Activated gamma-delta T cell treated with Interleukin-2 at 50 U/mL for 16 hours (primary cell): ENCODE data around the gene RYR3.
"Not testable (repeated sequence)": the region's sequence is repeated elsewhere in the genome, so short reads cannot be mapped to it uniquely, and the experiment has no call there.

Experiments used
- DNase-seq: peaks from one replicate; pipeline ENCODE4 v3.0.0-alpha.2; 2020

The RYR3 gene

DNA sequence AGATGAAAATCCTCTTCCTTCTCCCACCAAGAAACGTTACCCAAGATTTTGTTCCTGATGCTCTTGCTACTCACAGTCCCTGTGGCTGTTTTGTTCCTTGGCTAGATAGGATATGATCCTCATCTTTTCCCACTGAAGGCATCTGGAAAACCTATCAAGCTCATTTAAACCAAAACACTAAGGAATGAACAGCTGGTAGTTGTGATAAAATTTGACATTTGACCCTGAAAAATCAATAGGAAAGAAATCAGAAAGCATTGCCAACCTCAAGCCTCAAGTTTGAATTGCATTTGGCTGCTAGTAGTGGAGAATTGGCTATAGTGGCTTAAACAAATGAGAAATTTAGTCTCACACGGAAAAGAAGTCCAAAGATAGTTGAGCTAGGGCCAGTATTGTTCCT is 486.9 kb downstream of the RYR3 start:
- DNase-seq, result no peak

DNA sequence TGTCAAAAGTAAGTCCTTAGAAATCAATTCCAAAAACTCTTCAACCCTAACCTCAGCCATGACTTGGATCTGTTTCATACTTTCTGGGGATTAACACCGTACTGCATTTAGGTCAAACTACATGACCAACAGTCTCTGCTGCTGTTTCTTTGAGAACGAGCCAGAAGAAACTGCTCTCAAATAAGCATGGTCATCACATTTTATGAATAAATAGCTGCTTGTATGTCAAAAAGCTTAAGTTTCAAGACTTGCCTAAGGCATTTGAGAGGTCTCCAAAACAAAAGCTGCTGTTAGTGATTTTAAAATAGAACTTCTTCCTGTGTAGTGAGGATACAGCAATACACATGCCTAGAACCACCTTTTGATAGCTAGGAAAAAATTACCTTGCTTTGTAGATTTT is 491.2 kb downstream of the RYR3 start:
- no peak for DNase-seq

DNA sequence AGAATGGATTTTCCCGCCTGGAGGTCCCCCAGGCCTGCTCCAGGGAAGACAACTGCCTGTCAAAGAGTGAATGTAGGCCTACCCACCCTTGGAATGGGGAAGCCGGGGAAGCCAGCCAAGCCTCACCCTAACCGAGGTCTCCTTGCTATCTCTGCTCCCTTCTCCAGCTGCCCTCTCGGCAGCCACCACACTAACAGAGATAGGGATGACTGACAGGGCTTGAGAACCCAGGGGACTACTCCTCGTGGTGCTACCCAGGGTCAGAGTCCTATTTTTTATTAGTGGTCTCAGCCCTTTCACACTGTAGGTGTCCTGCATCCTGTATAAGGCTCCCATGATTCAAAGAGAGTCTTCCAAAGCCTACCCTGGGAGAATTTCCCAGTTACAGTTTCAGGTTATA is 496.9 kb downstream of the RYR3 start:
- DNase-seq, result no peak

DNA sequence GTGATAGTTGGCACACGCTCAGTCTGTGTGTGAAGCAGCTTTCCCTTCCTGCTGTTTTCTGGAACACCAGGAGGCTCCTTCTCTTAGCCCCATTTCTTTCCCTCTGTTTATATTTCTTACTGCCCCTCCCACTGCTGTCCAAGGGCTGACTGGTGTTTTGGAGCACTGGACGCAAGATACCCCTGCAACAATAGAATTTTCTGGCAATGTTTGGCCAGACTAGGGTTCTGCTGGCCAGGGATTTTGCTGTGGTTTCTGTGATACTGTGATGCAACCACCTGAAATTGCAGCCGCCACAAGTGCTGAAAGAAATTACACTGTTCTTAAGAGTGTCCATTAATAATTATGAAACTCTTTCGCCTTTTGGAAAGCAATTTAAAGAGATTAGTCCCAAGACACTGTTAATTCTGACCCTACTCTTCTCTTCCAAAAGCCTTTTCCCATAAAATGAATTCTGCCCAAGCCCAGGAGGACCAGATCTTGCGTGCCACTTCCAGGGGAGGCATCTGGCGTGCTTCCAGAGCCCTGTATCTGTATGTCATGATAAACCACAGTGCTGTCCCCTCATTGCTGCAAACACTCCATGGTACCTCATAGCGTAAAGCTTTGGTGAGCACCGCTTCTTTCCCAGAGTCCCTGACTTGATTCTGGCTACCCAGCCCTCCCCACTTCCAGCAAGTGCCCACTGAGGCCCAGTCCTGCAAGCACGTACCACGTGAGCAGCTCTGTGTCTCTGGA is 498.1 kb downstream of the RYR3 start:
- DNase-seq, result no peak

DNA sequence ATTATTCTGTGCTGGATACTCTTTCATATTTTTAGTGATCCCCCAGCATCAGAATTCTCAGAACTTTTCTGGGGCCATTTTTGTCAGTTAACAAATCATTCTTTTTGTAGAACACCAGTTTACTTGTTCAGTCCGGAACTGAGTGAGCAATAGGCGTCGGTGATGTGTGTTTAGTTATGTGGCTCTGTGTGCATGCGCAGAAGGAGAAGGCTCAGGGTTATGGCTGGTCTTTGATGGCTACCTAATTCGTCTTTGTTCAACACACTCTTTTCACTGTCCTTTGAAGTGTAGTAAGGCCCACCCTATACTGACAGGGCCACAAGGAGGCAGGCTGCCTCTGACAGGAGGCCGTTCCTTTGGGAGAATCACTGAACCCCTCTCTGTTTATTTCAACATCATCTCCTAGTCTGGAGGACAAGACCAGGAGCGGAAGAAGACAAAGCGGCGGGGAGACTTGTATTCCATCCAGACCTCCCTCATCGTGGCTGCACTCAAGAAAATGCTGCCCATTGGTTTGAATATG is 499.4 kb downstream of the RYR3 start:
- no peak for DNase-seq

DNA sequence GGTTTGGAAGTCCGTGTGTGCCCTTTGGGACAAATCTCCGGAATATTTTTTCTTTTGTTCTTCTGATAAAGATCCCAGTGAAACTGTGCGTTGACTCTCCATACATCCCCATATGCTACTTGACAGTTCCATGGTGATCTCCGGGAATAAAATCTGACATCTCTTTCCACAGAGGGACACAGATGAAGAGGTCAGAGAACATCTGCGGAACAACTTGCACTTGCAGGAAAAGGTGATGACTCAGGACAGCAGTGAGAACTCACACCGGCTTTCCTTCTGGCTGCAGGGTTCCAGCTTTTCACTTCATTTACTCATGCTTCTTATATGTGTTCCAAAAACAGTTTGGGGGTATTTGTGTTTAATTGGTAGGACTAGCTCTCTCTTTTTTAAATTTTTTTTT is 500.0 kb downstream of the RYR3 start:
- no peak for DNase-seq

DNA sequence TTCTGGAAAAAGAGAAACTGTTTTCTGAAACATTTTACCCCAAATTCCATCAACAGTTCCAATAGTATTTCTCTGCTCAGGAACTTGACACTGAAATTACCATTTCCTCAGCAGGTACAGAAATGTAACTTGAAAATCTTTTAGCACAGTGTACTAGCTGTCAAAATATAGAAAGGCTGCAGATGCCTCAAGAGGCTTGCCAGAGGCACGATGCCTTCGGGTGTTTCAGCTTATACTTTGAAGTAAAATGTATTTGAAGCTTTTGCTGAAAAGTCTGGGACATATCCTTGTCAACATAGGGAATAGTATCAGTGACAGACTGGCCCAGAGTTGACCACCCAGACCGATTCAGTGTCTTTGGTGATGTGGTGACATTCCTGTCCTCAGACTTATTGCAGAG is 503.1 kb downstream of the RYR3 start:
- DNase-seq, result no peak

DNA sequence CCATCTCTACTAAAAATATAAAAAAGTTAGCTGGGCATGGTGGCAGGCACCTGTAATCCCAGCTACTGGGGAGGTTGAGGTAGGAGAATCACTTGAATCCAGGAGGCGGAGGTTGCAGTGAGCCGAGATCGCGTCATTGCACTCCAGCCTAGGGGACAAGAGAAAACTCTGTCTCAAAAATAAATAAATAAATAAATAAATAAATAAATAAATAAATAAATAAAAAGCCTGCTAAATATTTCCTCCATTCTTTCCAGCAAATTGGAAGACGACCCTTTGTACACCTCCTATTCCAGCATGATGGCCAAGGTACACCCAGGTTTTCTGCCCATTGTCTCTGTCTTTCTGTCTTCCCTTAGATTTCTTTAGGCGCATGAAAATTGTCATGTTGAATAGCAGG is 508.7 kb downstream of the RYR3 start:
- DNase-seq, result not testable (repeated sequence)

DNA sequence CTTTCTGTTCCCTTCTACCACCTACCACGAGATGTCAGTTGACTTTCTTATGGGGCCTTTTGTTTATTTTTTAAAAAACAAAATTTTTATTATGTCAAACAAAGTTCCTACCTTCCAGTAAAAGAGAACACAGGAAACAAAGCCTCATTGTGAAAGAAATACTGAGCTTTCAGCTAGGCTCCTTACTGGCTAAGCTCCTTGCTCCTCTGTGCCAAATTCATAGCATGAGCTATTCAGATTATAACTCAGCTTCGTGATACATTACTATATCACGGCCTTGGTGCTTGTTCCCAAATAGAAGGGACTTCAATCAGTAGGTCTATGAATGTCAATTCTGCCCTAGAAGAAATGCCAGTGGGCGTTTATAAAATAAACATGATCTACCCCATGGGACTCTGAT is 511.7 kb downstream of the RYR3 start:
- no peak for DNase-seq

DNA sequence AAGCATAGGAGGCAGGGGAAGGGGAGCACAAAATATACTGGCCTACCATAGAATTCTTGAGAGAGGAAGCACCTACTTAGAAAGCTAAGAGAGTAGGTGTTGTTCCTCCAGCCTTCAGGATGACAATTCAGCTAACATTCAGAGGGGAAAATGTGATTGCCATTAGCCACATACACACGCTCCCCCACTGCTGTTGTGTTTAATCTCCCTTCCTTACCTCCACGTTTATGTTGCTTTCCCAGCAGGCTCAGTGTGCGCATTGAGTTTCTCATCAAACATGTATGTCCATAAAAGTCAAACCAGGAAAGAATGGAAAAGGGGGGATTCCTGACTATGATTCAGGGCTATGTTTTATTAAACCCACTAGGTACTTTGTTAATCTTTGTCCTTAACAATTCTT is 512.4 kb downstream of the RYR3 start:
- no peak for DNase-seq

DNA sequence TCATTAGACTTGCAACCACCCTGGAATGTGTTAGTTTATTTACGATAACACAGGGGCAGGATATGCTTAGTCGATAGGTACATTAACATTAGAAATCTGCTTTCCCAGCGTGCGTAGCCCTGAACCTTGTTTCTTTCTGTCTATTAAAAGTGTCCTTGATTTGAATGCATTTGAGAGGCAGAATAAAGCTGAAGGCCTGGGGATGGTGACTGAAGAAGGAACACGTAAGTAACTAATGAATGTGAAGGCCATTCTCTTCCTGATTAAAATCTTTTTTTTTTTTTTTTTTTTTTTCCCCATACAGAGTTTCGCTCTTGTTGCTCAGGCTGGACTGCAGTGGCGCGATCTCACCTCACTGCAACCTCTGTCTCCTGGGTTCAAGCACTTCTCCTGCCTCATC is 514.7 kb downstream of the RYR3 start:
- no peak for DNase-seq

DNA sequence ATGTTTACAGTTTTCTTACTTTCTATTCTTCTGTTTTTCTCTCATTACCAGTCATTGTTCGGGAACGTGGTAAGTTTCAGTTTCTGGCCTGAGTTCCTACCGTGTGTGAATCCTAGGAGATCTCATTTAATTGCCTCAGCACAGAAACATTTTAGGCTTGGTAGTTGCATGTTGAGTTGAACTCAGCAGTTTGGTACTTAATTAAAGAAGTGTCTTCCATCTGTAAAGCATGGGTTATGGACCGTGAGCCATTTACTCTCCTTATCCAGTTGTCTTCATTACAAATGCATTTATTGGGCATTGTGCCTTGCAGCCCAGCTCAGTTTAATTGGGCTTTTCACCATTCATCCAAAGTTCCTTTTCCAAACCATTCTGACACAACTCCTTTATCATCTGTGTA is 515.4 kb downstream of the RYR3 start:
- DNase-seq, result no peak

DNA sequence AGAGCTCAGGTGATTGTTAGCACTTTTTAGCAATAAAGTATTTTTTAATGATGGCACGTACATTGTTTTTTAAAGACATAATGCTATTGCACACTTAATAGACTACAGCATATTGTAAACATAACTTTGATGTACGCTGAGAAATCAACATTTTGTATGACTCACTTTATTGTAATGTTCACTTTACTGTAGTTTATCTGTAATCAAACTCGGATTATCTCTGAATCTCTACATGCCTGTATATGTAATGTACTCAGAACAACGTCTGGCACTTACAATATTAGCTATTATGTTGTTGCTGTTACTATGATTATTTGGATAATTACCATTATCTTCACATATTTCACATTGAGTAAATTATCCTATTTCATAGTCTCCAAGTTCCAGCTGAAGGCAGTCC is 519.6 kb downstream of the RYR3 start:
- no peak for DNase-seq

DNA sequence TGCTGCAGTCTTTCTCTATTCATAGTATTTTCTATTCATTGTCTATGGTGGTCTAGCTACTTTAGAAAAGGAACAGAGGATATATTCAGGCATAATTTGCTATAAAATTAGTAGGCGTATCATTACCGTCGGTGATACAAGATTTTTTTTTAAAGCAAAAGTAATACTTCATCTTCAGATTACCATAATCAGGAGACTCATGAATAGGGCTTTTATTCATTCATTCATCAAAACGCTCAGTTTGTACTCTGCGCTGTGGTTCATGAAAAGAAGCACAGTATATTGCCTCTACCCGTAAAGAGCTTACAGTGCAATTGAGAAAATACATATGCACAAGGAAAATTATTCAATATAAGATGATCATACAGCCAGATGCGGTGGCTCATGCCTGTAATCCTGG is 520.9 kb downstream of the RYR3 start:
- no peak for DNase-seq

DNA sequence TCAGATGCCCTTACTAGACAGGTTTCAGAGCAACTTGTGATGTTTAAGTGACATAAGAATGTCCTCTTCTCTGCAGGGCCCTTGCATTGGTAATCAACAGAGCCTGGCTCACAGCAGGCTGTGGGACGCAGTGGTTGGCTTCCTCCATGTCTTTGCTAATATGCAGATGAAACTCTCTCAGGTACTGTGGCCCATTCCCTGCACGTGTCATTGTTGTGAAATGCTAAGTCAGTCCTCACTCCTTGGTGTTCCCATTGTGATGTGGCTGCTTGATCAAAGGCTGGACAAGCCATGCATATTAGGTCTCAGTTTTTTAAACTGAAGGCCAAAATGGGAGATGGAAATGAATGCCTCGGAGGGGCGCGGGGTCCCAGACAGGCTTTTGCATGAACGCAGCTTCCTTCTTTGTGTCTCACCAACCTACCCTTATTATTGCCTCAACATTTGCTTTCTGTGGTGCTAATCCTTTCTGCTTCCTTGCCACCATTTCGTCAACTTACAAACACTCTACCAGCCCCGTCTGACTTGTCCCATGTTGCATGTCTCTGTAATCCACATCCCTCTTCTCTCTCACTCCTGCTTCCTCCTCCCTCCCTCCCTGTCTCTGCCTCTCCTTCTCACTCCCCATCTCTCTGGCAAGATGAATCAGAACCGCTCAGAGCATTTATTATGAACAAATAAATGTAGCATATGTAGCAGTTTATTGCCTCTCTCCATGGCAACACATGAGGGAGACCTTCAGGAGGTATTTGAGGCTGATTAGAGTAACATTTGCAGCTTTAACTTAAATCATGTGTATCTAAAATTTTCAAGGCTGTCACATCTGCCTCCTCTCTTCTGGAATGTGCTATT is 524.4 kb downstream of the RYR3 start:
- DNase-seq, result no peak

DNA sequence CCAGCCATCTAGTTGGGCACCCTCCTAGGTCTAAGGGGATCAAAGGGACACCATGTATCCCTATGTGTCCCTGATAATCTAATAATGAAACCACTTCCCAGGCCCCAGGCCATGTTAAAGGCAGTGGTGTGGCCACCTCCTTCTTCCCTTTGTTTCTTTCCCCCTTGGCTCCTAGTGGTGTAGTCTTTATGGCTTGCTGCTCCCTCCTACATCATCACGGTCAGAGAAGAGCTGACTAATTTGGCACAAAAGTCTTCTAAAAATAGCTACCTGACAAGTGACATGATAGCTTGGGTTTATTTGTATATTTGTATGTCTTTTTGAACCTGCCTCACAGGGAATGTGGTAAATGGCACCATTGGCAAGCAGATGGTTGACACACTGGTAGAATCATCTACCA is 526.5 kb downstream of the RYR3 start:
- no peak for DNase-seq

DNA sequence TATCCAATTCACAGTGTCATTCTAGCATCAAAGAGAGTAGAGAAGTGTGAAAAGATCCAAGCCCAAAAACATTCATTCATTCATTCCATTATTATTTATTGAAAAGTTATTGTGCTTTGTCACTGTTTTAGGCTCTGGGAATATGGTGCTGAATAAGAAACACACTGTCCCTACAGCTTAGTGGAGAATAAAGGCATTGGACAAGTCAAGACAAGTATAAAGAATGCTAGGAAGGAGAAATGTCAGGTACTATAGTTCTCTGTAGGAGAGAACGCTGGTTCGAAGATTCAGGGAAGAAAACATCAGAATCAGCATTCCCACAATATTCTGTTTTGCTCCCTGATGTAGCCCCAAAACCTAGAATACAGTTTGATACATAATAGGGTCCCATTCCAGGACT is 528.8 kb downstream of the RYR3 start:
- no peak for DNase-seq

DNA sequence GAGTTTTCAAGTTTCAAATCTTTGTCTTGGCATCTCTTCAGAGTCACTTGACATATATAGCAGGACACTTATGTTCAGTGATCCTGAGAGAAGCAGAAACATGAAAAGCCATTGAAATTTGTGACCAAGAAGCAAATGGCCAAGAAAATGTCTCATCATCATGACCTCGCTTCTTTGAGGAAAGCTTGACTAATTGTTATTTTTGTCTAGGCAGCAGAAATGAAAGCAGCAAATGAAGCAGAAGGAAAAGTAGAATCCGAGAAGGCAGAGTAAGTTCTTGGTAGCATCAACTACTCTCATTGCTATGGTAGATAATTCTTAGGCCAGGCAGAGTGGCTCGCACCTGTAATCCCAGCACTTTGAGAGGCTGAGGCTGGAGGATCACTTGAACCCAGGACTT is 529.8 kb downstream of the RYR3 start:
- no peak for DNase-seq

DNA sequence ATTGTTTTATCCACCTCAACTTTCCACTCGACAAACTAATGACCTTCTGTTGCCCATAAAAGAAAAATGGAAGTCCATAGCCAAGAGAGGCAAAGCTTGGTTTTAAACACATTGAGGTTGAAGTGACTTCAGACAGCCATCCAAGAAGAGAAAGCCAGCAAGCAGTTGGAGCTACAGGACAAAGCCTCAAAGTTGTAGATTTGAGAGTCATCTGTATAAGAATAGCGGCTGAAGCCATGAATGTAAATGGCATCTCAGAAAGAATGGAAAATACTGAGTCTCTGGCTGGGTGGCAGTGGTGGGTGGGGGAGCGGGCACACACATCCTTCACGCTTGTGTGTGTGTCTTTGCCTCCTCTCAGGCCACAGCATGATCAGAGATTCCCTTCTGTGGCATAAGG is 533.4 kb downstream of the RYR3 start:
- no peak for DNase-seq

DNA sequence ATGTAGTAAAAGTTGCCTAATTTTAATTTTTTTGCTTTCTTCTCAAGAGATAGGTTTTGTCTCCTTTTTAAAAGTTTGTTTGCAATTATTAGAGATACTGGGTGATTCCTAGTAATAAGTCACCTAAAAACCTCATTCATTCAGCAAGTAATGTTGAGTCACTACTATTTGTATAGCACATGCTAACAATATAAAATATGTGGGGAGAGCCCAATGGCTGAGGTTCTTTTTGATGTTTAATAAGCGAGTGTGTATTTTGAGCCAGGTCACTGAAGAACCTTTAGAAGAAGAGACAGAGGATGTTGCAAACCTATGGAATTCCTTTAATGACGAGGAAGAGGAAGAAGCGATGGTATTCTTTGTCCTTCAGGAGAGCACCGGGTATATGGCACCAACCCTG is 533.8 kb downstream of the RYR3 start:
- DNase-seq, result no peak

DNA sequence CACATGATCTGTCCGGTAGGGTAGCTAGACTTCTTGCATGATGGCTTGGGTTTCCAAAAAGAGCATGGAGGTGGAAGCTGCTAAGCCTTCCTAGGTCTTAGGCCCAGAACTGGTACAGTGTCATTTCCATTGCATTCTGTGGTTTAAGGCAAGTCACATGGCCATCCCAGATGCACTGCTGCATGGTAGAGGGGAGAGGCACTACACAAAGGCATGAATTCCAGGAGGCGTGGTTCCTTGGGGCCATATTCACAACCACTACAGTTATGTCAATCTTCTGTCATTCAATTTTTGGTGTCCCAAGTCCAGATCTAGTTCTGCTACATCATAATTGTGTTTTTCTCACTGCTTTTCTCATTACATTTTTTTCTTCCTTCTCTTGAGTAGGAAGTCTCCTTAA is 535.4 kb downstream of the RYR3 start:
- DNase-seq, result no peak

DNA sequence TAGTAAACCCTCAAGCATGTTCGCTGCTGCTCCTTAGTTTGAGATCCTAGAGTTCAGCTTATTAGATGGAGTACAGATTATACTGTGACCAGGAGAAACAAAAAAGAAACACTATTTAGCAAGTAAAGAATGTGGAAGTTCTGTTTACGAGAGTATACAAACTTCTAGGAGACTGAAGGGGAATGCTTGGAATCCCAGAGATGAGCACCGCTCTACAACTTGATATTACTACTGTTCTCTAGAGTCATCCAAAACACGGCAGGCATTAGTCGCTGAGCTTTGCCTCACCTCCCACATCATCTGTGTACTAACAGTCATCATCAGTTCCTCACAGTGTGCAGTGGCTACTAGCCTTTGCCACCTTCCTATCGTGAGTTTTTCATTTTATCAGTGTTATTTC is 536.1 kb downstream of the RYR3 start:
- DNase-seq, result no peak

DNA sequence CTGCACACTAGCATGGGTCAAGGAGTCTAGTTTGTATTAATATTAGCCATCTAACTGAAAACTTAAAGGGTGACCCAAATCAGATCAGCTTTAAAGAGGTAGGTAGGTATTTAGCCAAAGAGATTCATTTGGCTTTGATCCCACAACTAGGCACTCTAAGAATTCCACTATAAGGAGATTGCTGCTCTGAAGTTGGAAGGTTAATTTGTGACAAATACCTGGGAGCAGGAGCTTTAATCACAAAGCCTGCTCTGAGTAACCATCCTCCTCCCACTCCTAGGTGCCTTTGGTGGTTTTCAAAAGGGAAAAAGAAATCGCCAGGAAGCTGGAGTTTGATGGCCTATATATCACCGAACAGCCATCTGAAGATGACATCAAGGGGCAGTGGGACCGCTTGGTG is 537.2 kb downstream of the RYR3 start:
- DNase-seq, result no peak

DNA sequence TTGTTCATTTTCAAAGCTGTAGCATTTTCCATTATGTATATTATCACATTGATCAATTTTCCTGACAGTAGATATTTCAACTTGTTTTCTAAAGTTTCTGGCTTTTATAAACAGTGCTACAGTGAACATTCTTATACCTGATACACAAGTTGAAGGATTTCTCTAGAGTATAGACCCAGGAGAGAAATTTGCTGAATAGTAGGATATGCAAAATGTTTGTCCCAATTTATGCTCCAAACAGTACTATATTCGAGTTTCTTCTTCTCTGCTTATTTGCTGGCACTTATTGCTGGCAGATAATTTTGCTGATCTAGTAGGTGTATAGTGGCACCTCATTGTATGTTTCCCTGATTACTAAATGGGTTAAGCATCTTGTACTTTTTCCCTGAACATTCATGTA is 540.3 kb downstream of the RYR3 start:
- no peak for DNase-seq

DNA sequence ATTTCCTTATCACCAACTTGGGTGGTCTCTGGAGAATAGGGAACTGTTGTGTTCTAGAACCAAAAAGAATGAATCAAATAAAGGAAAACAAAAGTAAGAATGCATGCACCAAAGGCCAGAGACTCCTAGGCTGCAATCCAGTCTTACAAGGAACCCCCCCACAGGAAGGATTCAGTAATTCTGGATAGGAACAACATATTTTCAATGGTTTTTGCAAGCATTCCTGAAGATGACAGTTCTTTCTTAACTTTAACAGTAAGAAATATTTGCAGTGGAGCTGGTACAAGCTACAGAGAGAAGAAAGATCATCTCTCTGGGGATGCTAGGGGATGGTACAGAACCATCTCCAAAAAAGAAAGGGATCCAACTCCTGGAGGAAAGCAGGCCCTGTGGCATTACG is 541.3 kb downstream of the RYR3 start:
- no peak for DNase-seq
